ENCODE data around the gene WHAMM.
A peak's percentile ranks its signal among the peaks of the same experiment; 100 is the strongest.
"Not testable (repeated sequence)": the region's sequence is repeated elsewhere in the genome, so short reads cannot be mapped to it uniquely, and the experiment has no call there.

Gene WHAMM

GRCh38 chr15:82864967-82865366 is 55.5 kb downstream of the WHAMM start:
- H3K27ac ChIP-seq (ENCODE audit: extremely low read depth, low read depth, low read length), result no peak overlapping the region
- no peak overlapping the region for H3K4me3 ChIP-seq (ENCODE audit: low read depth, low read length)
- H3K4me1 ChIP-seq (ENCODE audit: control insufficient read depth, insufficient read depth, low read length), result no peaks in the 10 kb centered on the region
- no peaks in the 10 kb centered on the region for H3K9me3 ChIP-seq (ENCODE audit: control insufficient read depth, insufficient read depth, low read depth, low read length)
- CTCF ChIA-PET, result interaction anchor here (1.3 kb wide), 1 partner anchor 16 kb away, joined by 7 read pairs; no protein-coding TSS in a partner anchor
- POLR2A ChIA-PET, result no interaction called here
- peaks cover 0 to 7% of the 10 kb centered on the region in 2 experiments; a peak in 2 of 3 replicates for H3K36me3 ChIP-seq (ENCODE audit: control insufficient read depth in 2 of 2, insufficient read depth in 1 of 2, low read length in 2 of 2)
- TF ChIP-seq ZNF302 (tag by site-specific recombination; IDR thresholded peaks at IDR 0.05; ENCODE audit: low read depth) (no peak), SCRT2 (tag by site-specific recombination; IDR thresholded peaks at IDR 0.05) (peak; percentile 40; the same call in 1 of the 2 replicates), ZNF155 (tag by site-specific recombination; IDR thresholded peaks at IDR 0.05) (no peak)

- H3K9me3 ChIP-seq (ENCODE audit: control insufficient read depth, insufficient read depth, low read depth, low read length); POLR2A ChIA-PET; H3K27ac ChIP-seq (ENCODE audit: extremely low read depth, low read depth, low read length); H3K4me3 ChIP-seq (ENCODE audit: low read depth, low read length); H3K36me3 ChIP-seq (ENCODE audit: control insufficient read depth in 2 of 2, insufficient read depth in 1 of 2, low read length in 2 of 2); H3K4me1 ChIP-seq (ENCODE audit: control insufficient read depth, insufficient read depth, low read length): not testable (repeated sequence)
- CTCF ChIA-PET, result interaction anchor here (1.3 kb wide), 1 partner anchor 16 kb away, joined by 7 read pairs; no protein-coding TSS in a partner anchor
These were observed 56.2 kb downstream of the WHAMM start for GRCh38 chr15:82865581-82865980.

GRCh38 chr15:82865981-82866380 is 56.6 kb downstream of the WHAMM start:
- POLR2A ChIA-PET; H3K4me1 ChIP-seq (ENCODE audit: control insufficient read depth, insufficient read depth, low read length); H3K27ac ChIP-seq (ENCODE audit: extremely low read depth, low read depth, low read length); H3K4me3 ChIP-seq (ENCODE audit: low read depth, low read length); H3K9me3 ChIP-seq (ENCODE audit: control insufficient read depth, insufficient read depth, low read depth, low read length); H3K36me3 ChIP-seq (ENCODE audit: control insufficient read depth in 2 of 2, insufficient read depth in 1 of 2, low read length in 2 of 2): not testable (repeated sequence)
- CTCF ChIA-PET, result interaction anchor here (1.8 kb wide), 1 partner anchor 16 kb away, joined by 10 read pairs; no protein-coding TSS in a partner anchor

- H3K36me3 ChIP-seq (ENCODE audit: control insufficient read depth in 2 of 2, insufficient read depth in 1 of 2, low read length in 2 of 2), result peaks cover 0 to 28% of the 10 kb centered on the region in 2 experiments; a peak in 1 of 3 replicates
- no peaks in the 10 kb centered on the region for H3K4me1 ChIP-seq (ENCODE audit: control insufficient read depth, insufficient read depth, low read length)
- ChIA-PET CTCF (interaction anchor here (0.7 to 1.1 kb wide), 3 partner anchors 22 to 140 kb away, joined by 3 to 4 read pairs (median 3); partner anchors contain the start of gene C15orf40), POLR2A (no interaction called here)
- no peak overlapping the region for H3K27ac ChIP-seq (ENCODE audit: extremely low read depth, low read depth, low read length)
- TF ChIP-seq BCL11A (tag by site-specific recombination; IDR thresholded peaks at IDR 0.05; ENCODE audit: low read depth) (no peak), HOXA7 (CRISPR knock-in tag; IDR thresholded peaks at IDR 0.05; ENCODE audit: borderline replicate concordance) (no peak)
- H3K9me3 ChIP-seq (ENCODE audit: control insufficient read depth, insufficient read depth, low read depth, low read length), result no peaks in the 10 kb centered on the region
- H3K4me3 ChIP-seq (ENCODE audit: low read depth, low read length), result no peak overlapping the region
These were observed 61.4 kb downstream of the WHAMM start for GRCh38 chr15:82870727-82871320.

- TF ChIP-seq ZBTB20 (tag by site-specific recombination; IDR thresholded peaks at IDR 0.05) (no peak), ZNF529 (tag by site-specific recombination; IDR thresholded peaks at IDR 0.05; ENCODE audit: insufficient replicate concordance) (no peak), ZNF292 (tag by site-specific recombination; IDR thresholded peaks at IDR 0.05; ENCODE audit: borderline replicate concordance, low read depth) (no peak), ZNF24 (tag by site-specific recombination; IDR thresholded peaks at IDR 0.05) (no peak), ZNF664 (tag by site-specific recombination; IDR thresholded peaks at IDR 0.05) (no peak), ZNF26 (tag by site-specific recombination; IDR thresholded peaks at IDR 0.05) (no peak), ZNF610 (tag by site-specific recombination; IDR thresholded peaks at IDR 0.05; ENCODE audit: borderline replicate concordance) (no peak), SCRT2 (tag by site-specific recombination; IDR thresholded peaks at IDR 0.05) (no peak), INSM2 (tag by site-specific recombination; IDR thresholded peaks at IDR 0.05) (no peak), ZNF596 (tag by site-specific recombination; IDR thresholded peaks at IDR 0.05) (no peak), SP2 (tag by site-specific recombination; IDR thresholded peaks at IDR 0.05) (no peak), ZNF266 (tag by site-specific recombination; IDR thresholded peaks at IDR 0.05; ENCODE audit: low read depth) (no peak), ELK4 (IDR thresholded peaks at IDR 0.05; ENCODE audit: borderline replicate concordance, low read depth, low read length) (no peak), ZNF311 (tag by site-specific recombination; IDR thresholded peaks at IDR 0.05; ENCODE audit: borderline replicate concordance) (no peak), ZFP37 (tag by site-specific recombination; IDR thresholded peaks at IDR 0.05) (no peak)
- Histone ChIP-seq H3K4me3 (ENCODE audit: low read depth, low read length) (no peak overlapping the region), H3K9me3 (ENCODE audit: control insufficient read depth, insufficient read depth, low read depth, low read length) (no peaks in the 10 kb centered on the region), H3K4me1 (ENCODE audit: control insufficient read depth, insufficient read depth, low read length) (no peaks in the 10 kb centered on the region), H3K27ac (ENCODE audit: extremely low read depth, low read depth, low read length) (no peak overlapping the region), H3K36me3 (ENCODE audit: control insufficient read depth in 2 of 2, insufficient read depth in 1 of 2, low read length in 2 of 2) (peaks cover 0 to 28% of the 10 kb centered on the region in 2 experiments; a peak in 1 of 3 replicates)
- ChIA-PET POLR2A (no interaction called here), CTCF (interaction anchor here (0.9 to 1.1 kb wide), 2 partner anchors 23 to 140 kb away, joined by 3 to 4 read pairs; partner anchors contain the start of gene C15orf40)
These were observed 61.9 kb downstream of the WHAMM start for GRCh38 chr15:82871358-82871757.

Data from HEK293 (cell line).